ENCODE measurements around the gene TFDP2.
"Not testable (repeated sequence)": the region's sequence is repeated elsewhere in the genome, so short reads cannot be mapped to it uniquely, and the experiment has no call there.

TFDP2 gene

DNA sequence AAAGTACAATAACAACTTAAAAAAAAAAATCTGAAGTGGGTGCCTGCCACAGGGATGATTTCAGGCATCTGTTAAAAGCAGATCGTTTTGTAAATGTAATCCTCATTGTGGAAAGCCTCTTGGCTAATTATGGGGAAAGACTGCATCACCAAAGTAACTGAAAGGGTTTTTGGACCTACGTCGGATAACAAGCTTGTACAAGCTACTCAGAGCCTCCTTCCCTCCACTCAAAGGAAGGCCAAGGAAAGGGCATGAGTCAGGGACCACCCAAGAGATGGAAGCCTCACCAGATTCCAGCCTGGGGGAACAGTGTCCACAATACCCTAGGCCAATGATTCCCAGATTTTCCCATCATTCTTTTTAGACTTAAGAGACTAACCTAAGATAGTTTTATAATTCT is 188.6 kb downstream of the TFDP2 start:
- no peak for DNase-seq (ENCODE audit: low read depth)

DNA sequence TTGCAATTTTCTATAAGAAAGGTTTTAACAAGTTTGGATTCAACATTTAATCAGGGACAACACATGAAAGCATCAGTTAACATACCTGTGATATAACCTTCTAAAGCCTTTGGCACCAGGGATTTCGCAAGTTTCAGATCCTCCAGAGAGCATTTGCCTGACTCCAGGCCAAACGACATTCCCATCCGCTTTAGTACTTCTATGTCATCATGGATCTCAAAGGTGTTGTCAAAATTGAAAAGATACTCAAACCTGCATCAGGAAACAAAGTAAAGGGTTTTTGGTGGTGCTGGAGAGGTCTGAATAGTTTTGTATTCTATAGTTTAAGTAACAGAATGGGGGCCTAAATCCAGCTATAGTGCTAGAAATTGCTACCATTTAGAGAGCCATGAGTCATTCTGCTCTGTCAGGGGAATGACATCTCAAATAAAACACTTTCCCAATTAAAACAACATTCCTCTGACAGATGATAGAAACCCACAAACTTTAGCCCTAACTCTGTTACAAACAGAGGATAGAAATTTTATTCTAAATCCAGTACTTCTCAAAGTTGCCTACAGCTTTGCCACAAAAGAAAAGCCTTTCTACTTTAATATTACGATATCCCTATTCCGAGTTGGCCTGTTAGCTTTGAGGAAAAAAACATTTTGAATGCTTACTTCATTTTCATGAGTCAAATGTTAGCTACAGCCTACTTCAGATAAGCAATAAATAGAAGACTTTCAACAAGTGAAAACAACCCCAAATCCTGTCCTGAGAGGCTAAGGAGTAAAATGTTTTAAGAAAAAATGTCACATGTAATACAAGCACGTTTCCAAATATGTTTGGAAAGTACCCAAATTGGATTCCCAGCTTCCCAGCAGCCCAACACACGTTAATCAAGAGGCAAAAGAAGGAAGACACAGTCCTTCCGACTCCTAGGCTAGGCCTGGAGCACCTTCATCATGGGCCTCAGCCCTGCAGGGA is 189.5 kb downstream of the TFDP2 start:
- DNase-seq (ENCODE audit: low read depth): no peak

DNA sequence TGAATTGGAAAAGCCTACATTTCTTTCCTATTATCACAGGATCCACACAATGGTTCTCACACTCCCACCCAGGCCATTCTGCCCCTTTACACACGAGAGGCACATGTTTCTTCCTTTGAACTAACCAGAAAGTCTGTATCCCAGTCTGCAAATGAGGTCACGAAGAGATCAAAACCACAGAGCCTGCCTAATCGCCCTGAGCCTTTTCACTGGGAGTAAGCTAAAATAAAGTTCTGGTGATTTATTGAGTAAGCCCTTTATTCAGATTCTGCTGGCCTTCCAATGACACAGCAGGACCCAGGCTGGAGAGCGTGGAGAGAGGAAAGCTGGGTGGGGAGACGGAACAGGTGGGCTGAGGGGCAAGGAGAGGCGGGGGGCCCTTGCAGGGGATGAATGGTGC is 194.2 kb downstream of the TFDP2 start:
- no peak for DNase-seq (ENCODE audit: low read depth)

DNA sequence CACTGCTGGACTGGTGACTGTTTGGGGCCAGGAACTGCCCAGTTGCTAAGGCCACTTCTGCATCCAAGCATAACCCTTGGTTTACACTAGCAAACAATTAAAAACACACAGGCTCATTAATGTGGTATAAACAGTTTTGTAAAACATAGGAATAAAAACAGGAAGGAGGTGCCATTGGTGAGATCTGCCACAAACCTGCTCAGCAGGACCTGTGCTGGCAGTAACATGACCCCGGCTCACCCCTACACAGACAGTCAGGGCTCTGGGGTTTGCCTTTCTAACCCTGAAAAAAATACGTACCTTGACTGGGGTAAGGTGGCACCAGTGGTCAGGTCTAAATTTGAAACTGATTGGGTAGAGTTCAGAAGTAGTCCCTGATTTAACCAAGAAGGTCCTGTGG is 196.7 kb downstream of the TFDP2 start:
- no peak for DNase-seq (ENCODE audit: low read depth)

DNA sequence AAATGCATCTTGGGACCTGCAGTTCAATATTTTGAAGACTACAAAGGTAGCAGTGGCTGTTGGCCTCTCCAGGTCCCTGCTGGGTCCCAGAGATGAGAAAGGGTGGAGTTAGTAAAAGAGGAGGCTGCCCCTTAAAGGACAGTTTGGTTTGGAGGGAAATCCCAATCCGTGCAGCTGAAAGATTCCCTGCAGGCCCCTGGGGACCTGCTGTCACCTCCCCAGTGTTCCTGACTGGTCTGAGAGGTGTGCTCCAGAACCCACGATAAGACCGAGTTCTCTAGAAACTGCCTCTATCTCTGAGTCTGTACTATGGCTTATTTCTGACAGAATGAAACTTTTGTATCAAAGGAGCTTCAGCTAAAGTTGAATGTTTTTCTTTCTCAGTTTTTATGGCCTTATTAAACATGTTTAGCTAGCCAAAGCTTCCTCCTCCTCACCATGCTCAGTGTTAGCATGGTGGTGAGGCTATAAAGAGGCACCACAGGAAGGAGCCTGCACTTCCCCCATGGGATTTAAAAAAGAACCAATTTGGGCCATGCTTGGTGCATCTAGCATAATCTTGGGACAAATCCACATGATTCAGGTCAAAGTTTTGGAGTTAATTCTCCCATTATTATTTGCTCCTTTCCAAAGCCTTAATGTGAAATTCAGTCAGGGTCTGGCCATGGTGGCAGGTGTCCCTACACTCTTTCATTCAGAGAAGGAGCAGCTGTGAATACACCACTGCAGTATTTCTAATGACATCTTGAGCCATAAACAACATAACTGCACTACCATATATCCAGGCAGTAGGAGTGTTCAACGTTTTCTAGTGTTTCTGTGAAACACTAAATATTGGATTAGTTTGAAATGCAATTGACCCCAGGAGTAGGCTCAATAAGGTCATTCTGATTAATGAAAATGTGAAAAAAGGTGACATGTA is 198.5 kb downstream of the TFDP2 start:
- no peak for DNase-seq (ENCODE audit: low read depth)

DNA sequence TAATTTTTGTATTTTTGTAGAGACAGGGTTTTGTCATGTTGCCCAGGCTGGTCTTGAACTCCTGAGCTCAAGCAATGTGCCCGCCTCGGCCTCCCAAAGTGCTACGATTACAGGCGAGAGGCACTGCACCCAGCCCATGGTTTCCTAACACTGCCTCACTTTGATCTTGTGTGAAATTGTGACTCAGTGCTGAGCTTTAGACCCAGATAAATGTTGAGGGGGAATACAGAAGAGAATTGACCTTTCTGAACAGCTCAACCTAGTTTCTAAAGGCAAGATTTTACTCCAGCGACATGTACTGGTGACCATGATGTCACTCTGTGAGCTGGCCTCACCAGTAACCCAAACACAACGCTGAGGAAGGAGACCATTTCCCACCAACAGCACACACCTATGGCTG is 199.4 kb downstream of the TFDP2 start:
- DNase-seq (ENCODE audit: low read depth): no peak

DNA sequence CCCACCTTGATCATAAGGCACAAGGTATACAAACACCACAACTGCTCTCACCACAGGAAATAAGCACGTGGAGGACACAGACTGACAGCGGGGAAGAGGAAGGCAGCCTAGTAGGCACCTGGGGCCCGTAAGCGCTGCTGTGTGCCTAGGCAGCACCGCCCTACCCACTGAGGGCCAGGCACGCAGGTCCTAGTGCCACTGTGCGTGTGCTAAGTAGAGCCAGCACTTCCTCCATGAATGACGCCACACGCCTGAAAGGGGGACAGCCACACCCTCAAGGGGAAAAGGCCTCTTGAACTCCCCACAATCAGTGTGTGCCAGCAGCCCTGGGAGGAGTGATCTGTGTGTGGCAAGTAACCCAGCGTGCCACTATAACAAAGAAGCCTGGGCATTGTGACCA is 199.9 kb downstream of the TFDP2 start:
- no peak for DNase-seq (ENCODE audit: low read depth)

DNA sequence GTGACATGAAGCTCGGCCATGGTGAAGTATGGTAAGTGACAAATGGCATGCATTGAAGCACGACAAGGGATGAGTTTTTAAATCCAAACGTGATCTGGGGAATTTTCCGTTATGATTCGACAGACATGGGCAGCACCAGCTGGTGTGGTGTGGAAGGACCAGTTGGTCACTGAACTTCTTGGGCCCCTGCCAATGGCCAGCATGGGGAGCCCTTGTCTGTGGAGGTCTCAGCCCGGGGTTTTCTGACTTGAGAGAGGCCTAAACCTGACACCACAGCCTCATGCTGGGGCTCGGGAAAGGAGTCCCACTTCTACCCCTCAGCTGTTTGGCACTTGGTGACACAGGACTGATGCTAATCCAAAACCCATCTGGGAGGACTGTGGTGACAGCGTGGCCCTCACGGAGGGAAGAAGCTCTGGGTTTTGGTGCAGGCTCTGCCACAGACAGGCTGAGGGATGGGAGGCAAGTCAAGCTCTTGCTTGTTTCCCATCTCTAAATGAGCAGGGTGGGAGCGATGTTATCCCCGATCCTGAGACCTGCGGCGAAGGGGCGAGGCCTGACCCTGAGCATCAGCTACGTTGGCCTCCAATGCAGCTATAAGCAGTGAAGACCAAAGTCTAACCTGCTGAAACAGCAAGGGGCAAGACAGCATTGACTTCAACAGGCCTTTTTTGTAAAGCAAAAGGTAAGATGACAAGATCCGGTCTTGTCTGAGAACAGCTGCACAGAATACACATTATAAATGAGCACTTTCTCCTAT is 203.4 kb downstream of the TFDP2 start:
- DNase-seq (ENCODE audit: low read depth): no peak

DNA sequence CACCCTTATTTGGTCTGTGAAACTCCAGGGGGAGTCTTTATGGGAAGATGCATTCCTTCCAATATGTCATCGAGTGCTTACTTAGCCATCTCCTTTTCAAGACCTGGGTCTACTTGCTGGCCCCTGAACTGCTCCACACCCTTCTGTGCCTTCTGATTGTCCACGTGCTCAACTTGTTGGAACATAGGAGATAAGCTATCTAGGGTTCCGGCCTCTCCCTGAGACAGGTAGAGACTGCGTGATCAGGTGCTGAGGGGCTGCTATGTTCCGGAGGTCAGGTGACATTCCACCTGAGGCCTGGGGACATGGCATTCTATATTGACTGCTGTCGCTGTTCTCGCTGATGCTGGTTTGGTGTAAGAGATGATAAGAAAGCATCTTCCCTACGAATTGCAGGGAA is 207.3 kb downstream of the TFDP2 start:
- DNase-seq (ENCODE audit: low read depth): no peak

DNA sequence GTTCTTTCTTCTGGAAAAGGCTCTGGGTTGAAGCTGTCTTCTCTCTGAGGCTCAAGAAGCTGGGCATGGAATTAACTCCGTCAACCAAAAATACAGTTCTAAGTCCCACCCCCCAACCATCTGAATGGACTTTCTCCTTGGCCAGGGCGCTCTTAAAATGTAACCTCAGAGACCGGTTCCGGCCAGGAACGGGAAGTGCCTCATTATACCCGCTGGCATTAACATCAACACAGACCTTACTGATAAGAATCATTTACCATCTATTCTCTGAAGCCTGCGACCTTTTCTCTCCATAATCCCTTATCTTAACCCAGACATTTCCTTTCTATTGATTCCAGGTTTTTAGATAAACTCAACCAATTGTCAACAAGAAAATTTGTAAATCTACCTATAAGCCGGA is 208.3 kb downstream of the TFDP2 start:
- DNase-seq (ENCODE audit: low read depth): no peak

DNA sequence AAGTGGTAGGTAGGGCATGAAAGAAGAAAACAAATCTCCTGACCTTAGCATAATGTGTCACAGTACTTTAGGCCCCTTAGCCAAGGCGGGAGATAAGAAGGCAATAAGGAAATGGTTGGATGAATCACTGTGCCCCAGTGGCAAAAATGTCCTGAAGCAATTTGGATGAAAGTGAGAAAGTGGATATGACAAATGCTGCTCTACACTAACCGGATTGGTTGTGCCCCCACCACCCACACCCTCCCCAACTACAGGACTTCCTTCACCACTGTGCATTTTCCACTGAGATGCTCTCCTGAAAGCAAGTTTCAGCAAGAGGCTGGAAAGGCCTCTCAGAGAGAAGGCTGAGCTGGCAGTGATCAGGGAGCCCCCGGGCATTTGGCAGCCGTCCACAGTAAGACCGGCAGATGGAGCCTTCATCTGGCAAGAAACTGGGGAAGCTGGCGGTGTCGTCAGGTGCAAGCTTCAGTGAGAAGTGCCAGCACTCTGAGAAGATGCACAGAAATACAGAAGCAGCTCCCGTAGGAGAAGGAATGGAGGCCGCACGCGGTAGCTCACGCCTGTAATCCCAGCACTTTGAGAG is 209.1 kb downstream of the TFDP2 start:
- DNase-seq (ENCODE audit: low read depth): no peak

DNA sequence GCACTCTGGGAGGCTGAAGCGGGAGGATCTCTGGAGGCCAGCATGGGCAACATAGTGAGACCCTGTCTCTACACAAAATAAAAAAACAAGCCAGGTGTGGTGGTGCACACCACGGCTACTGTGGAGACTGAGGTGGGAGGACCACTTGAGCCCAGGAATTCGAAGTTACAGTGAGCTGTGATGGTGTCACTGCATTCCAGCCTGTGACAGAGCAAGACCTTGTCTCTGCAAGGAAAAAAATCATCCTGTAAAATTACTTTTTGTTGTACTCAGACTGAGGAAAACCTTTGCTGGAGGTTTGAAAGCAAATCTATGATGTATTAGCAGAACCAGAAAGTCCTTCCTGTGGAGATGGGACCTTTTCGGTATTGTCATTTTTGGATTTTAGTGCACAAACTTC is 209.6 kb downstream of the TFDP2 start:
- no peak for DNase-seq (ENCODE audit: low read depth)

DNA sequence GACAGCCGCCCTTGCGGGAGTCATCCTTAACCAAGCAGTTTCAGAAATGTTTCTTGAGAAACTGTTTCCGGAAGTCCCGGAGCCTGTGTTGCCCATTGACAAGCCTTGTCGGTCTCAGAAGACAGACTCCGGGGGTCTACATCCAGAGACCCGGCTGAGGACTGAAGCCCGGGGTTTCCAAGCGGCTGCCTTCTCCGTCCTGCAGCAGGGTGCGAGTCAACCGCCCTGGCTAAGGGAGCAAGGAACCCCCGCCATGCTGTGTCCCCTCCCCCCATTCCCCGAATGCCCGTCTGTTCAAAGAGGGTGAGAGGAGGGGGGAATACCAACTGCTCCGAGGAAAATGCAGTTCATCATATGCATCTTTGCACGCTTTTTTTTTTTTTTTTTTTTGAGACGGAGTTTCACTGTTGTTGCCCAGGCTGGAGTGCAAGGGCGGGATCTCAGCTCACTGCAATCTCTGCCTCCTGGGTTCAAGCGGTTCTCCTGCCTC is 211.3 kb downstream of the TFDP2 start:
- no peak for DNase-seq (ENCODE audit: low read depth)

DNA sequence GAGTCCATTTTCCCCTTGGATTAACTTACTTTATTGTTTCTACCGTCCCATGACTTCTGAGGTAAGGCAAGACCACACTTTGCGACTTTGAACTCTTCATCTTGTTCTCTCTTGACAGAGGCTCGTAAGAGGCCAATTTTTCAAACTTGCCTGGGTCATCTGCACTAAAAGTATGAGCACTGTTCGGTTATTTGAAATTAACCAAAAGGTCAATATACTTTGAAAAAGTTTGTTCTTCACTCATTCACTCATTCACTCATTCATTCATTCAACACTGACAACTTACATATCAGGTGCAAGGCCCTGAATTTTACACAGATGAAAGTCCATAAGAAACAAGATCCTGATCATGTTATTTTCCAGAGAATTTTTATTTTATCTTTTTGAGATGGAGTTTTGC is 215.0 kb downstream of the TFDP2 start:
- DNase-seq (ENCODE audit: low read depth): no peak

DNA sequence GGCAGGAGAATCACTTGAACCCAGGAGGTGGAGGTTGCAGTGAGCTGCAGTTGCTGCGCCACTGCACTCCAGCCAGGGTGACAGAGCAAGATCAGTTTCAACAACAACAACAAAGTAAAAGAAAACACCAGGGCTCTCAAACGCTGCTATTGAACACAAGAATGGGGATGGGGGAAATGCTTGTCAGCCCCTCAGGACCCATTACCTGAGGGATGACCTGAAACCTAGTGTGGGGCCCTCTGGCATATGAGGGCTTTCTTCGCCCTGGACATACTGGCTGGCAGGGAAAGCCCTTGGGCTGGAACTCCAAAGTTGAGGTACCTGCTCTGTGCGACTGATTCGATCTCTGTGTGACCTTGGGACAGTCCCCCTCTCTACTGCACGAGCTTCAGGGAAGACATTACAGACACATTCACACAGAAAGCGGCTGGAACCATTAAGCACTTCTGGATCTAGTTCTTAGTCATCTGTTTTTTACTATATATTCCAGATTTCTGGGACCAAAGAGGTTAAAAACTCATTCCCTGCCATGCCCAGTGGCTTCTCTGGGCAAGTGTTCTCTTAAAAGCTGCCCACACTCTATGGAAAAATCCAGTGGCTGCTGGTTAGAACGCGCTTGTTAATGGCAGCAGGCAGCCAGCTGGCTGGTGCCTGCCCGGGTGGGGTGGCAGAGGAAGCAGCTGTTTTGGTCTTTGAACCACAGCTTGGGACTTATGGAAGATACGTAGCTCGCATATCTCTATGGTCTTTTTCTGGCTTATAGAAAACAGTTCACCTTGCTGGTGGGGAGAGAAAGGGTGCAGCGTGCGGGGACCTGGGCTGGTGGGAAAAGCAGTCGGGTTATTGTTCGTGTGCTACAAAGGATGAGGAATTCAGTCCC is 215.7 kb downstream of the TFDP2 start:
- no peak for DNase-seq (ENCODE audit: low read depth)

DNA sequence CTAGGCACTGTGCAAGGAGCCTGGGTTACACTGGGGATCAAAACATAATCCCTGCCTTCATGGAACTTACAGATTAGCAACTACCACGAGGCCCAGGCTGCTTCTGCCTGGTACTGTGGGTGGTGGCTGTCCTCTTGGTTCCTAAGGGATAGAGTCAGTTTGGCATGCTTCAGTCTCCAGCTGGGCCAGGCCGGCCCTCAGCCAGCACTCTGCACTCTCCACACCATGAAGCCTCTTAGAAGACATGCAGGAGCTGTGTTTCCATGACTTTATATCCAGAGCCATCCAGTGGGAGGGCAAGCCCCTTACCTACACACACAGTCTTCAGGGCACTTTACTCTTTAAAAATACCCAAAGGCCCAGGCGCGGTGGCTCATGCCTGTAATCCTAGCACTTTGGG is 218.5 kb downstream of the TFDP2 start:
- DNase-seq (ENCODE audit: low read depth): no peak

DNA sequence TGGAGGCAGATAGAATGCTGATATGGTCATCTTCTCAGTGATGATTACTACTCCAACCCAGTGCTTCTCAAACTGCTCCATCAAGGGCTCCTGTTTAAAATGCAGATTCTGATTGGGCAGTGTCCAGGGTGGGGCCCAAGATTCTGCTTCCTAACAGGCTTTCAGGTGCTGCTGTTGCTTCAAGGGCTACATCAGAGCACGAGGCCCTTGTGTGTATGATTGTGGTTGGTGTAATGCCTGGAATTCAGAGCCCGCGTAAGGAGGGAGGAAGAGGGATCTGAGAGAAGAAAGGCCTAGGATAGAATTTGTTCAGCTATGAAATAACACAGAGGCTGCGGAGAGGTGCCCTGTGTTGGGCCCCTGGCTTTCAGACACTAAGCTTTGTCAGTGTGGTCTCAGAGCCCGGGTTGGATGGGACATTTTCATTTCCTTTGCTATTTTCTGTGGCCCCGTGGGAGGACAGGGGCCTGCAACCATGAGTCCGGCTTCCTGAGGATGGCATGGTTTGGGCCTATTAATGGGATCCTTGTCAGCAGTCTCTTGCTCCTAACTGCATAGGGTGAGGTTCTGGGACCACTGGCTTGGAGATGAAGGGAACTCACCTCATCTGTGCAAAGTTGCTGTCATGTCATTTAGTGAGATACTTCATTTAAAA is 219.9 kb downstream of the TFDP2 start:
- no peak for DNase-seq (ENCODE audit: low read depth)

DNA sequence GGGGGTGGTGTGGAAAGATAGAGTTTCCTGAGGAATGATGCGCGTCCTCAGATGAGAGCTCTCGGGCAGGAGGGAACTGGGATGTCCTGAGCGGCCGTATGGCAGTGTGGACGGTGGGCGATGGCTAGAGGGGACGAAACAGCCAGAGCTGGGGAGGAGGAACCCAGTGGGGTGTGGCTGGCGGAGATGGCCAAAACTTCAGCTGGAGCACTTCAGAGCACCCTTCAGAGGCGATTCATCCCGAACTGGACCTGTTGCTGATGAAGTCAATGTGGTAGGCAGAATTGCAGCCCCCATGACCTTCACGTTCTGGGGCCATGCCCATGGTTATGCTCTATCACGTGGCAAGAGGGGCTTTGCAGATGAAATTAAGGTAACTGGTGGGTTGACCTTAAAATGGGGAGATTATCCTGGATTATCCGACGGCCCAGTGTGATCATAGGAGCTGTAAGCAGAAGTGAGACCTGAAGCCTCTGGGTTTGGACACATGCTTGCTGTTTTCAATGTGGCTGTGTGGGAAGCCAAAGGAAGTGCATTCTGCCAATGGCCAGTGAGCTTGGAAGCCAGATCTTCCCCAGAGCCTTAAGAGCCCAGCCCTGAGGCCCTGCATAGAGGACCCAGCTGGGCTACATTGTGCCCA is 220.6 kb downstream of the TFDP2 start:
- DNase-seq (ENCODE audit: low read depth): no peak

DNA sequence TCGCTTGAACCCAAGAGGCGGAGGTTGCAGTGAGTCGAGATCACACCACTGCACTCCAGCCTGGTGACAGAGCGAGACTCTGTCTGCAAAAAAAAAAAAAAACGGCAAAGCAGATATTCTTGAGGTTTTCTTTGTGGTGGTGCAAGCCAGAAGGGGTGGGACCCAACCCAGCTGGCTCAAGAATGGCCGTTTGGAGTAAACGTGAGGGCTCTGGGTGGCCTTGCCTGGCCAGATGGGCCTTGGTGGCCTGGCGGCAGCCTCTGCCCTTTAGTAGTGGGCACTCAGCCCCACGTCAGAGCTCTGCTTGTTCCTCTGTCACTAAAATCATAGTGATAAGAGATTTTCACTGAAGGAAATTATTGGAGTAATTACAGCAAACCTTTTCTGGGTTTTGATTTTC is 222.4 kb downstream of the TFDP2 start:
- DNase-seq (ENCODE audit: low read depth): no peak

DNA sequence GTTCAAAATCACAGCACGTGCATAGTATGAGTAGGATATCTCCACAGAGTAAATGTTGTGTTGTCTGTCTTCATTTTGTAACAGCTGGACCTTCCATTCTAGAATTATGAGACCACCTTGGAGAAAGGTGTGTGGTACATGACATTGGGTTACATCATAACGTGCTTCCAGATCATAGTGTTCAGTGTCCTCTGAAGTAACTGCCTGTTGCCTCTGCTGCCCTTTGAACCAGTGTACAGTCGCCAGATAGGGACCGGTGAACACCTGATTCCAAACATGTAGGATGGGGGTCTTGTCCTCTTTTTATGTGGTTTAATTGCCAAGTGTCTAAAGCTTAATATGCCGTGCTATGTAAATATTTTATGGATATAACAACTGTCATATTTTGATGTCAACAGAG is 223.7 kb downstream of the TFDP2 start:
- not testable (repeated sequence) for DNase-seq (ENCODE audit: low read depth)

All from T follicular helper cell (primary cell).